MCF 10A (cell line): ENCODE measurements around the gene ANKRD22. TPM values are rescaled to one million over a fixed set of nuclear protein-coding genes. Genes with fewer than 3 reads are reported as not detected.

Experiments used
- BruUV-seq: library from RNA; stranded (reverse); fragments of 400-500 nt; replicated peaks from 2 replicates; lab custom pipeline; 2021; lab: Mats Ljungman, UMichigan
- CTCF ChIA-PET: fragments of 300-600 bp; sonication (Branson Sonifier 250); formaldehyde crosslinking; extraction: SDS; loops from one replicate; lab custom pipeline; 2021; ENCODE audit warnings: antibody characterized with exemption, inconsistent platforms; lab: Yijun Ruan, JAX
- POLR2A ChIA-PET: fragments of 300-600, 350-650 bp; sonication (Branson Sonifier 250); formaldehyde crosslinking; extraction: SDS; loops from one replicate; lab custom pipeline; 2020; ENCODE audit warnings: antibody characterized with exemption, inconsistent platforms; lab: Yijun Ruan, JAX
- DNase-seq: peaks from one replicate; pipeline ENCODE4 v3.0.0-alpha.2; 2018; ENCODE audit not compliant: unreplicated experiment
- H3K27ac Mint-ChIP-seq: one replicate; pipeline ENCODE4 v1.8.0; 2022; ENCODE audit warnings: mild to moderate bottlenecking, low read depth, mixed read lengths; ENCODE audit not compliant: unreplicated experiment
- H3K27me3 Mint-ChIP-seq: one replicate; pipeline ENCODE4 v1.8.0; 2022; ENCODE audit warnings: mixed read lengths; ENCODE audit not compliant: insufficient read depth, unreplicated experiment
- H3K36me3 Mint-ChIP-seq: one replicate; pipeline ENCODE4 v1.8.0; 2022; ENCODE audit warnings: mild to moderate bottlenecking, moderate library complexity, mixed read lengths; ENCODE audit not compliant: insufficient read depth, unreplicated experiment
- H3K4me1 Mint-ChIP-seq: one replicate; pipeline ENCODE4 v1.8.0; 2022; ENCODE audit warnings: mixed read lengths; ENCODE audit not compliant: insufficient read depth, unreplicated experiment
- H3K4me3 Mint-ChIP-seq: one replicate; pipeline ENCODE4 v1.8.0; 2022; ENCODE audit warnings: mild to moderate bottlenecking, moderate library complexity, mixed read lengths; ENCODE audit not compliant: unreplicated experiment
- H3K9me3 Mint-ChIP-seq: one replicate; pipeline ENCODE4 v1.8.0; 2022; ENCODE audit warnings: mixed read lengths; ENCODE audit not compliant: unreplicated experiment
- intact Hi-C: fragments of 100-400 bp; cut with micrococcal nuclease; formaldehyde crosslinking; loops from 2 replicates; pipeline ENCODE4 v1.14.1; 2022
- total RNA-seq: library from RNA; stranded (reverse); gene quantifications from 2 replicates; pipeline ENCODE4 v1.2.3, GENCODE V29; 2022
- TF ChIP-seq, protein P1 (sequence below): fragments of 200-600 bp; IDR thresholded peaks from one replicate; pipeline ENCODE4 v1.8.0; 2022; ENCODE audit warnings: antibody characterized with exemption, mild to moderate bottlenecking; ENCODE audit not compliant: unreplicated experiment

The ANKRD22 gene
- total RNA-seq, 1 experiment from 2014 or later: 0.26 TPM

GRCh38 chr10:88865281-88865876 is 13.7 kb upstream of the ANKRD22 start:
- BruUV-seq: no TSS peak
- CTCF ChIA-PET: interaction anchor here (0.6 to 6.3 kb wide), 14 partner anchors 10 to 916 kb away, joined by 3 to 69 read pairs (median 4); no protein-coding TSS in a partner anchor
- TF ChIP-seq, protein P1, sequence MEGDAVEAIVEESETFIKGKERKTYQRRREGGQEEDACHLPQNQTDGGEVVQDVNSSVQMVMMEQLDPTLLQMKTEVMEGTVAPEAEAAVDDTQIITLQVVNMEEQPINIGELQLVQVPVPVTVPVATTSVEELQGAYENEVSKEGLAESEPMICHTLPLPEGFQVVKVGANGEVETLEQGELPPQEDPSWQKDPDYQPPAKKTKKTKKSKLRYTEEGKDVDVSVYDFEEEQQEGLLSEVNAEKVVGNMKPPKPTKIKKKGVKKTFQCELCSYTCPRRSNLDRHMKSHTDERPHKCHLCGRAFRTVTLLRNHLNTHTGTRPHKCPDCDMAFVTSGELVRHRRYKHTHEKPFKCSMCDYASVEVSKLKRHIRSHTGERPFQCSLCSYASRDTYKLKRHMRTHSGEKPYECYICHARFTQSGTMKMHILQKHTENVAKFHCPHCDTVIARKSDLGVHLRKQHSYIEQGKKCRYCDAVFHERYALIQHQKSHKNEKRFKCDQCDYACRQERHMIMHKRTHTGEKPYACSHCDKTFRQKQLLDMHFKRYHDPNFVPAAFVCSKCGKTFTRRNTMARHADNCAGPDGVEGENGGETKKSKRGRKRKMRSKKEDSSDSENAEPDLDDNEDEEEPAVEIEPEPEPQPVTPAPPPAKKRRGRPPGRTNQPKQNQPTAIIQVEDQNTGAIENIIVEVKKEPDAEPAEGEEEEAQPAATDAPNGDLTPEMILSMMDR: peak; percentile 25
- no peak overlapping the region for H3K4me3 Mint-ChIP-seq
- H3K4me1 Mint-ChIP-seq: peaks cover 4% of the 10 kb centered on the region
- H3K9me3 Mint-ChIP-seq: no peaks in the 10 kb centered on the region
- no peaks in the 10 kb centered on the region for H3K27me3 Mint-ChIP-seq
- POLR2A ChIA-PET: interaction anchor here (0.6 to 1.2 kb wide), 6 partner anchors 12 to 608 kb away, joined by 3 to 6 read pairs (median 4); partner anchors contain the start of gene ANKRD22
- DNase-seq: peak; percentile 53
- no peaks in the 10 kb centered on the region for H3K36me3 Mint-ChIP-seq
- intact Hi-C loops: loop anchor here (1.0 to 5.0 kb wide), 2 partner anchors 30 to 298 kb away; no protein-coding TSS in a partner anchor
- no peak overlapping the region for H3K27ac Mint-ChIP-seq

DNA sequence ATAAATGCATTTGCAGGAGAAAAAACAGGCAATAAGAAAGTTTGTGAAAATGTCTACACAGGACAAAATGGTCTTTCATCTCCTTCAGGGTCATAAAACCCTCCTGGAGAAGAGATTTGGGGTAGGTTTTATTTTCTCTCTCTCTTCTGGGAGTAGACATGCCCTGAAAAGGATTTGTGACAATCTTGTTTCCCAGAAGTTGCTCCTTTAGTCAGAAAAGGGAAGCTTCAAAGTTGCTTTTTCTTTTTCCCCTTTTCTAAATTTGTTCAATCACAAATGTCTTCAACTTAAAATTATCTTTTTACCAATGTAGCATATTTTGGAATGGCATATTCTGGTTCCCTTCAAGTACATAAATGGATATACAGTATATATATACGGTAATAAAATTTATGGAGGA is 9.4 kb upstream of the ANKRD22 start:
- intact Hi-C loops: no loop called here
- no peak overlapping the region for H3K27ac Mint-ChIP-seq
- peaks cover 4% of the 10 kb centered on the region for H3K4me1 Mint-ChIP-seq
- no peaks in the 10 kb centered on the region for H3K27me3 Mint-ChIP-seq
- ChIA-PET CTCF (interaction anchor here (1.1 to 6.3 kb wide), 2 partner anchors 18 to 25 kb away, joined by 4 to 69 read pairs; partner anchors contain the start of gene STAMBPL1), POLR2A (interaction anchor here (2.2 kb wide), 1 partner anchor 19 kb away, joined by 5 read pairs; the partner anchor contains the start of gene STAMBPL1)
- no peaks in the 10 kb centered on the region for H3K36me3 Mint-ChIP-seq
- DNase-seq: no peak
- TF ChIP-seq, protein P1: no peak
- BruUV-seq: no TSS peak
- no peak overlapping the region for H3K4me3 Mint-ChIP-seq
- no peaks in the 10 kb centered on the region for H3K9me3 Mint-ChIP-seq

GRCh38 chr10:88858491-88858890 is 6.8 kb upstream of the ANKRD22 start:
- CTCF ChIA-PET: interaction anchor here (0.8 to 8.3 kb wide), 2 partner anchors 23 to 359 kb away, joined by 3 to 50 read pairs; no protein-coding TSS in a partner anchor
- H3K36me3 Mint-ChIP-seq: peaks cover 6% of the 10 kb centered on the region

DNA sequence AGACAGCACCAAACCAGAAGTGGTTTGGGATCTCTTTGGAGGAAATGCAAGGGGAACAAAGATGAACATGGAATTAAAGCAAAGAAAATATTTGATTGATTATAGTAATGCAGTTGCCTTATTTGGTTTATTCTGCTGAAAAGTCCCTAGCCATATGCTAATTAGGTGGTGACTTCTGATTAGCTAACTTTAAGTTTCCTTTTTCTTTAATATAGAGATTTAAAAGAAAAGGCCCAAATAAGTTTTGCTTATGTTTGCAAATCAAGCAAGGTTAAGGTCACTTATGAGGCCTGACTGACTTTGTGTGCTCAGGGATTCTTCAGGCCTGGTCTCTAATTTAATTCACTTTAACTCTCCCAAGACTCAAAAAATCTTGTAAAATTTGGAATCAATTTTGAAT is 6.2 kb upstream of the ANKRD22 start:
- TF ChIP-seq, protein P1: no peak
- intact Hi-C loops: no loop called here

More at GRCh38 chr10:88858491-88858890, 6.8 kb upstream of the ANKRD22 start:
- H3K27ac Mint-ChIP-seq: no peak overlapping the region
- TF ChIP-seq, protein P1: no peak
- no peak overlapping the region for H3K4me3 Mint-ChIP-seq
- H3K9me3 Mint-ChIP-seq: no peaks in the 10 kb centered on the region
- DNase-seq: no peak
- H3K4me1 Mint-ChIP-seq: peaks cover under 1% of the 10 kb centered on the region
- no peaks in the 10 kb centered on the region for H3K27me3 Mint-ChIP-seq
- no TSS peak for BruUV-seq
- POLR2A ChIA-PET: no interaction called here
- intact Hi-C loops: no loop called here

More for the DNA sequence above, 6.2 kb upstream of the ANKRD22 start:
- BruUV-seq: no TSS peak
- ChIA-PET CTCF (interaction anchor here (0.8 to 8.3 kb wide), 2 partner anchors 22 to 360 kb away, joined by 3 to 50 read pairs; no protein-coding TSS in a partner anchor), POLR2A (no interaction called here)
- no peak for DNase-seq
- Mint-ChIP-seq H3K4me1 (peaks cover 7% of the 10 kb centered on the region), H3K36me3 (peaks cover 6% of the 10 kb centered on the region), H3K27ac (no peak overlapping the region), H3K27me3 (no peaks in the 10 kb centered on the region), H3K4me3 (no peak overlapping the region), H3K9me3 (no peaks in the 10 kb centered on the region)
